Glomerular visceral epithelial cell (primary cell): ENCODE measurements around the gene TPSB2.

Experiments used
- DNase-seq: peaks from one replicate; pipeline ENCODE4 v3.0.0-alpha.2; 2016; ENCODE audit errors: extremely low spot score

The TPSB2 gene

GRCh38 chr16:1220098-1220728, 9.8 kb downstream of the TPSB2 start:
- no peak for DNase-seq

- no peak for DNase-seq
Measured at GRCh38 chr16:1218930-1219611, 10.9 kb downstream of the TPSB2 start.

GRCh38 chr16:1218061-1218929, 11.7 kb downstream of the TPSB2 start:
- no peak for DNase-seq

GRCh38 chr16:1217526-1217925, 12.5 kb downstream of the TPSB2 start:
- no peak for DNase-seq

- DNase-seq: no peak
Measured at GRCh38 chr16:1216681-1217400, 13.1 kb downstream of the TPSB2 start.

GRCh38 chr16:1216296-1216619, 13.7 kb downstream of the TPSB2 start:
- no peak for DNase-seq

- no peak for DNase-seq
Measured at GRCh38 chr16:1215574-1216295, 14.2 kb downstream of the TPSB2 start.

- DNase-seq: no peak
Measured at GRCh38 chr16:1214719-1215118, 15.3 kb downstream of the TPSB2 start.

GRCh38 chr16:1213796-1214372, 16.1 kb downstream of the TPSB2 start:
- DNase-seq: no peak

GRCh38 chr16:1213231-1213630, 16.8 kb downstream of the TPSB2 start:
- DNase-seq: no peak

- no peak for DNase-seq
Measured at GRCh38 chr16:1212616-1213194, 17.3 kb downstream of the TPSB2 start.

GRCh38 chr16:1211451-1212268, 18.3 kb downstream of the TPSB2 start:
- no peak for DNase-seq

GRCh38 chr16:1210461-1210860, 19.5 kb downstream of the TPSB2 start:
- DNase-seq: no peak

GRCh38 chr16:1209081-1209480, 20.9 kb downstream of the TPSB2 start:
- no peak for DNase-seq

GRCh38 chr16:1208239-1208830, 21.6 kb downstream of the TPSB2 start:
- no peak for DNase-seq

GRCh38 chr16:1206786-1207185, 23.2 kb downstream of the TPSB2 start:
- DNase-seq: no peak

- no peak for DNase-seq
Measured at GRCh38 chr16:1206326-1206725, 23.7 kb downstream of the TPSB2 start.

GRCh38 chr16:1204933-1205332, 25.1 kb downstream of the TPSB2 start:
- no peak for DNase-seq

- DNase-seq: no peak
Measured at GRCh38 chr16:1202274-1202673, 27.7 kb downstream of the TPSB2 start.

- DNase-seq: no peak
Measured at GRCh38 chr16:1201444-1201843, 28.5 kb downstream of the TPSB2 start.
